Measurements from ENCODE around the gene MRAS.
"Not testable (repeated sequence)": the region's sequence is repeated elsewhere in the genome, so short reads cannot be mapped to it uniquely, and the experiment has no call there.

GRCh38 chr3:138416236-138416635 is 67.9 kb downstream of the MRAS start:
- not testable (repeated sequence) for TF ChIP-seq CTCF (IDR thresholded peaks at IDR 0.05; ENCODE audit: insufficient read depth, low read length, poor library complexity, severe bottlenecking); EZH2phosphoT487 (conservative IDR thresholded peaks at IDR 0.05; ENCODE audit: low read length)

All from SU-DHL-6 (cell line).